H1 (cell line): ENCODE measurements around the gene CCT3. TPM values are rescaled to one million over a fixed set of nuclear protein-coding genes. Genes with fewer than 3 reads are reported as not detected.

ENCODE experiments used
- CTCF ChIA-PET: fragments of 300-600 bp; sonication (Branson Sonifier 250); formaldehyde crosslinking; loops from one replicate; lab custom pipeline; 2021; ENCODE audit not compliant: partially characterized antibody; lab: Charles Lee
- POLR2A ChIA-PET: fragments of 300-600 bp; sonication (Branson Sonifier 250); formaldehyde crosslinking; loops from one replicate; lab custom pipeline; 2021; ENCODE audit warnings: inconsistent platforms; ENCODE audit not compliant: partially characterized antibody; lab: Charles Lee
- DNase-seq, 2 experiments: peaks; one replicate each; pipeline versions ENCODE4 v3.0.0 to v3.0.0-alpha.2; 2010 to 2022; ENCODE audit warnings: low spot score in 2 of 2, low read depth in 1 of 2, mixed read lengths in 1 of 2
- FAIRE-seq: peaks from 2 replicates; lab custom pipeline; 2011; peaks lifted over from hg19 to GRCh38; lab: Jason Lieb, UNC
- H2AFZ ChIP-seq: 2 replicates; pipeline ENCODE4 v1.8.1; 2012; ENCODE audit warnings: low read length, inconsistent platforms
- H2AK5ac ChIP-seq: 2 replicates; pipeline ENCODE4 v1.6.1; 2013; ENCODE audit warnings: low read depth, low read length
- H2BK120ac ChIP-seq: replicated peaks from 2 replicates; pipeline ENCODE3; 2013; ENCODE audit warnings: low read depth, low read length, inconsistent platforms
- H2BK12ac ChIP-seq: 2 replicates; pipeline ENCODE4 v1.6.1; 2013; ENCODE audit warnings: low read depth, low read length
- H2BK15ac ChIP-seq: 2 replicates; pipeline ENCODE4 v1.6.1; 2013; ENCODE audit warnings: low read length
- H2BK20ac ChIP-seq: 2 replicates; pipeline ENCODE4 v1.6.1; 2013; ENCODE audit warnings: low read length
- H2BK5ac ChIP-seq: 2 replicates; pipeline ENCODE4 v1.6.1; 2013; ENCODE audit warnings: low read depth, low read length
- H3K14ac ChIP-seq: 2 replicates; pipeline ENCODE4 v1.6.1; 2013; ENCODE audit warnings: inconsistent platforms; ENCODE audit not compliant: insufficient read length
- H3K18ac ChIP-seq: 2 replicates; pipeline ENCODE4 v1.6.1; 2013; ENCODE audit warnings: low read length; ENCODE audit errors: extremely low read depth
- H3K23ac ChIP-seq: 2 replicates; pipeline ENCODE4 v1.6.1; 2013; ENCODE audit warnings: inconsistent platforms; ENCODE audit not compliant: insufficient read length
- H3K23me2 ChIP-seq: 2 replicates; pipeline ENCODE4 v1.6.1; 2013; ENCODE audit warnings: low read depth, low read length
- H3K27ac ChIP-seq: 2 replicates; pipeline ENCODE4 v1.6.1; 2011; ENCODE audit warnings: low read depth, low read length, inconsistent platforms
- H3K27me3 ChIP-seq, 4 experiments: replicated peaks in 1 of 4; 1 replicate in 1 of 4; 2 replicates in 3 of 4; pipeline versions ENCODE4 v1.6.1 to v1.8.1; 2011 to 2013; ENCODE audit warnings: low read length in 3 of 4, mild to moderate bottlenecking in 3 of 4, inconsistent platforms in 2 of 4, mixed read lengths in 2 of 4, moderate library complexity in 1 of 4; ENCODE audit not compliant: control insufficient read depth in 3 of 4, insufficient read depth in 3 of 4; ENCODE audit errors: extremely low read depth in 1 of 4
- H3K36me3 ChIP-seq, 4 experiments: 2 replicates each; pipeline versions ENCODE4 v1.6.1 to v1.8.1; 2011 to 2013; ENCODE audit warnings: mild to moderate bottlenecking in 4 of 4, low read length in 3 of 4, moderate library complexity in 2 of 4, control low read depth in 1 of 4, inconsistent platforms in 1 of 4; ENCODE audit not compliant: insufficient read depth in 4 of 4, control insufficient read depth in 2 of 4
- H3K4ac ChIP-seq: replicated peaks from 2 replicates; pipeline ENCODE3; 2013; ENCODE audit warnings: low read length, low read depth, mixed read lengths, inconsistent platforms; ENCODE audit not compliant: insufficient read length
- H3K4me1 ChIP-seq, 4 experiments: replicated peaks in 1 of 4; 1 replicate in 1 of 4; 2 replicates in 3 of 4; pipeline versions ENCODE4 v1.6.1 to v1.8.1; 2011 to 2013; ENCODE audit warnings: low read length in 3 of 4, inconsistent platforms in 2 of 4, mixed read lengths in 1 of 4; ENCODE audit not compliant: insufficient read depth in 4 of 4, control insufficient read depth in 3 of 4
- H3K4me2 ChIP-seq, 2 experiments: 2 replicates each; pipeline versions ENCODE4 v1.6.1 to v1.8.1; 2011 to 2013; ENCODE audit warnings: low read depth in 2 of 2, low read length in 2 of 2, control low read depth in 1 of 2, inconsistent platforms in 1 of 2, mild to moderate bottlenecking in 1 of 2; ENCODE audit not compliant: insufficient read depth in 1 of 2
- H3K4me3 ChIP-seq, 4 experiments: fragments of 200-600, 300-600 bp in 1 of 4; sonication (generic), shearing (Covaris generic), sonication (Bioruptor Twin) in 1 of 4; 2 replicates each; pipeline versions ENCODE4 v1.5.1 to v1.8.1; 2011 to 2016; ENCODE audit warnings: low read length in 4 of 4, low read depth in 3 of 4, control low read depth in 2 of 4, inconsistent platforms in 2 of 4, mild to moderate bottlenecking in 2 of 4, mixed read lengths in 1 of 4, moderate library complexity in 1 of 4; ENCODE audit not compliant: insufficient read depth in 2 of 4; ENCODE audit errors: extremely low read depth in 1 of 4
- H3K56ac ChIP-seq: replicated peaks from 2 replicates; pipeline ENCODE3; 2013; ENCODE audit warnings: low read depth, mild to moderate bottlenecking, mixed read lengths, low read length, inconsistent platforms; ENCODE audit not compliant: insufficient read length
- H3K79me1 ChIP-seq: 2 replicates; pipeline ENCODE4 v1.6.1; 2013; ENCODE audit warnings: low read depth, low read length, control low read depth
- H3K79me2 ChIP-seq, 2 experiments: 2 replicates each; pipeline versions ENCODE4 v1.6.1 to v1.8.1; 2012 to 2013; ENCODE audit warnings: low read length in 2 of 2, mild to moderate bottlenecking in 2 of 2, inconsistent platforms in 1 of 2; ENCODE audit not compliant: insufficient read depth in 2 of 2, control insufficient read depth in 1 of 2
- H3K9ac ChIP-seq, 4 experiments: replicated peaks in 1 of 4; 1 replicate in 1 of 4; 2 replicates in 3 of 4; pipeline versions ENCODE4 v1.6.1 to v1.8.1; 2011 to 2013; ENCODE audit warnings: low read depth in 3 of 4, low read length in 3 of 4, control low read depth in 2 of 4, mild to moderate bottlenecking in 2 of 4, moderate library complexity in 2 of 4, inconsistent platforms in 1 of 4; ENCODE audit errors: extremely low read depth in 1 of 4
- H3K9me3 ChIP-seq, 2 experiments: 2 replicates each; pipeline versions ENCODE4 v1.6.1 to v1.8.1; 2012 to 2013; ENCODE audit warnings: mild to moderate bottlenecking in 2 of 2, moderate library complexity in 2 of 2, control low read depth in 1 of 2, inconsistent platforms in 1 of 2, low read depth in 1 of 2, low read length in 1 of 2, mixed read lengths in 1 of 2; ENCODE audit not compliant: insufficient read depth in 2 of 2
- H4K20me1 ChIP-seq, 2 experiments: replicated peaks in 1 of 2; 2 replicates each; pipeline versions ENCODE3 to v1.8.1; 2011 to 2013; ENCODE audit warnings: inconsistent platforms in 2 of 2, low read length in 2 of 2, mild to moderate bottlenecking in 1 of 2; ENCODE audit not compliant: insufficient read depth in 2 of 2, control insufficient read depth in 1 of 2
- H4K5ac ChIP-seq: 2 replicates; pipeline ENCODE4 v1.6.1; 2013; ENCODE audit warnings: low read length, low read depth, mixed read lengths, inconsistent platforms; ENCODE audit not compliant: insufficient read length
- H4K8ac ChIP-seq: 2 replicates; pipeline ENCODE4 v1.8.0; 2013; ENCODE audit warnings: mild to moderate bottlenecking, moderate library complexity, low read length, inconsistent platforms; ENCODE audit not compliant: insufficient read depth; ENCODE audit errors: extremely low read depth
- H4K91ac ChIP-seq: replicated peaks from 2 replicates; pipeline ENCODE3; 2013; ENCODE audit warnings: low read length, mixed read lengths, inconsistent platforms; ENCODE audit not compliant: insufficient read length
- BCL11A ChIP-seq, 2 experiments: IDR thresholded peaks; one replicate each; pipeline ENCODE4 v1.6.1; 2011; ENCODE audit warnings: low read depth in 2 of 2, low read length in 2 of 2, mild to moderate bottlenecking in 2 of 2
- CBX8 ChIP-seq: fragments of 300-800, 300-1000 bp; sonication (generic); IDR thresholded peaks from 2 replicates; pipeline ENCODE4 v1.7.1; 2016; ENCODE audit warnings: low read depth, low read length, borderline replicate concordance
- CHD2 ChIP-seq: IDR thresholded peaks from 2 replicates; pipeline ENCODE4 v1.6.1; 2012; ENCODE audit warnings: low read length, improper control_type of control experiment
- GTF2F1 ChIP-seq: IDR thresholded peaks from 2 replicates; pipeline ENCODE4 v1.6.1; 2012; ENCODE audit warnings: low read depth, low read length, improper control_type of control experiment, borderline replicate concordance
- NRF1 ChIP-seq: IDR thresholded peaks from 2 replicates; pipeline ENCODE4 v1.6.1; 2011; ENCODE audit warnings: mild to moderate bottlenecking, low read depth, low read length, improper control_type of control experiment
- RFX5 ChIP-seq: IDR thresholded peaks from 2 replicates; pipeline ENCODE4 v1.6.1; 2011; ENCODE audit warnings: low read depth, low read length, improper control_type of control experiment, borderline replicate concordance
- SRF ChIP-seq: IDR thresholded peaks from 2 replicates; pipeline ENCODE4 v1.6.1; 2011; ENCODE audit warnings: mild to moderate bottlenecking, low read depth, low read length, moderate library complexity
- TAF1 ChIP-seq: IDR thresholded peaks from 2 replicates; pipeline ENCODE4 v1.6.1; 2011; ENCODE audit warnings: mild to moderate bottlenecking, low read depth, low read length
- TCF12 ChIP-seq: IDR thresholded peaks from 2 replicates; pipeline ENCODE4 v1.6.1; 2011; ENCODE audit warnings: low read depth, mild to moderate bottlenecking, low read length
- WGBS, 2 experiments: shearing (Covaris generic) in 1 of 2; methylation state at CpG; one replicate each; pipeline versions ENCODE4 v1.1.6 to v1.1.7; 2013 to 2015; ENCODE audit warnings: low lambda C conversion rate in 2 of 2, mixed read lengths in 2 of 2, inconsistent platforms in 1 of 2, low coverage in 1 of 2, missing lambda C conversion rate in 1 of 2; ENCODE audit not compliant: insufficient replicate concordance in 2 of 2, insufficient coverage in 1 of 2, insufficient read length in 1 of 2; ENCODE audit errors: extremely low coverage in 1 of 2, missing lambda C conversion rate in 1 of 2; 5-methylcytosine and 5-hydroxymethylcytosine counted together
- polyA plus RNA-seq, 7 experiments: library from polyadenylated mRNA; depleted of rRNA in 3 of 7; stranded (reverse) in 5 of 7; unstranded in 2 of 7; fragments of >200 nt in 5 of 7; fragments of 200-250 nt in 2 of 7; gene quantifications; 1 replicate in 5 of 7; 2 replicates in 1 of 7; 4 replicates in 1 of 7; pipeline versions ENCODE4 v1.2.1 to v1.2.3, GENCODE V29; 2011 to 2013; ENCODE audit warnings: missing spikeins in 2 of 7, mixed read lengths in 2 of 7
- total RNA-seq: library from RNA; stranded (reverse); fragmentation: NEBNext Ultra II Directional; extraction: Animal tissue kit (Norgen Biotek cat#: 25700); gene quantifications from 2 replicates; pipeline ENCODE4 v1.2.1, GENCODE V29; 2021
- TF ChIP-seq, protein P1 (sequence below): IDR thresholded peaks from 2 replicates; pipeline ENCODE4 v1.6.1; 2012; ENCODE audit warnings: inconsistent platforms
- TF ChIP-seq, protein P2 (sequence below): IDR thresholded peaks from 2 replicates; pipeline ENCODE4 v1.6.1; 2012; ENCODE audit warnings: inconsistent platforms

The CCT3 gene
- total and polyA plus RNA-seq, 2 of the 8 experiments (the other 6 are each of a cell fraction or from before 2014, with no cell fraction given) = 431 to 480 TPM

DNA sequence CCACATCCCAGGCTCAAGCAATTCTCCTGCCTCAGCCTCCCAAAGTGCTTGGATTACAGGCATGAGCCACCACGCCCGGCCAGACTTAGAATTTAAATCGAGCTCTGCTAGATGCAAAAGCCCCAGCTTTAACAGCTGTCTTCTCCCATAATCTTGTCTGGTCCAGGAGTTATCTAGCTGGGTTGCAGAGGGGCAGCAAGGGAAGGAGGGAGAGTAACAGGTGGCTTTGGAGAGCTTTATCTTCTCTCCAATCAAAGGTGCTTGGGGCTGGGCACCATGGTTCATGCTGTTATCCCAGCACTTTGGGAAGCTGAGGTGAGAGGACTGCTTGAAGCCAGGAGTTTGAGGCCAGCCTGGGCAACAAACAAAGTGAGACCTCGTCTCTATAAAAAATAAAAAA is 34.8 kb upstream of the CCT3 start:
- no peak overlapping the region for H3K23ac ChIP-seq
- no peaks in the 10 kb centered on the region for H3K9me3 ChIP-seq
- no peak overlapping the region for H3K4me3 ChIP-seq
- H3K27me3 ChIP-seq = peaks cover 0 to 14% (median 11%) of the 10 kb centered on the region in 4 experiments; a peak in 6 of 7 replicates
- ChIA-PET CTCF (interaction anchor here (0.7 to 11.9 kb wide), 10 partner anchors 9 to 316 kb away, joined by 3 to 156 read pairs (median 3); no protein-coding TSS in a partner anchor), POLR2A (no interaction called here)
- no peak overlapping the region for H2BK20ac ChIP-seq
- no peaks in the 10 kb centered on the region for H3K79me1 ChIP-seq
- no peak for TF ChIP-seq CHD2
- TF ChIP-seq, protein P1, sequence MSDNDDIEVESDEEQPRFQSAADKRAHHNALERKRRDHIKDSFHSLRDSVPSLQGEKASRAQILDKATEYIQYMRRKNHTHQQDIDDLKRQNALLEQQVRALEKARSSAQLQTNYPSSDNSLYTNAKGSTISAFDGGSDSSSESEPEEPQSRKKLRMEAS = no peak
- no peak for TF ChIP-seq GTF2F1
- no peak for TF ChIP-seq RFX5
- TF ChIP-seq, protein P2, sequence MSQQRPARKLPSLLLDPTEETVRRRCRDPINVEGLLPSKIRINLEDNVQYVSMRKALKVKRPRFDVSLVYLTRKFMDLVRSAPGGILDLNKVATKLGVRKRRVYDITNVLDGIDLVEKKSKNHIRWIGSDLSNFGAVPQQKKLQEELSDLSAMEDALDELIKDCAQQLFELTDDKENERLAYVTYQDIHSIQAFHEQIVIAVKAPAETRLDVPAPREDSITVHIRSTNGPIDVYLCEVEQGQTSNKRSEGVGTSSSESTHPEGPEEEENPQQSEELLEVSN = no peak
- TF ChIP-seq BCL11A (IDR thresholded peaks at IDR 0.05; ENCODE audit: low read depth in 2 of 2, low read length in 2 of 2) = no peak
- TF ChIP-seq NRF1 = no peak
- no peak for TF ChIP-seq SRF
- TF ChIP-seq CBX8 = no peak
- no peak for TF ChIP-seq TCF12
- TF ChIP-seq TAF1 = no peak
- H3K56ac ChIP-seq = no peak overlapping the region
- H4K20me1 ChIP-seq = no peaks in the 10 kb centered on the region
- 86% methylated on average over 4 of the region's 4 CpGs; no CpG with 5 or more reads in 1 of the 2 experiments for WGBS, 2 experiments
- H3K36me3 ChIP-seq = no peaks in the 10 kb centered on the region
- H2AFZ ChIP-seq = no peak overlapping the region
- H4K91ac ChIP-seq = no peak overlapping the region
- H3K4me1 ChIP-seq = peaks cover 0 to 7% (median 2%) of the 10 kb centered on the region in 4 experiments; a peak in 4 of 7 replicates
- no peak overlapping the region for H3K14ac ChIP-seq
- H3K18ac ChIP-seq = no peak overlapping the region
- no peak overlapping the region for H3K9ac ChIP-seq
- no peak overlapping the region for H2AK5ac ChIP-seq
- no peak overlapping the region for H3K4ac ChIP-seq
- DNase-seq (no peak), FAIRE-seq (no peak)
- H2BK120ac ChIP-seq = no peak overlapping the region
- H2BK15ac ChIP-seq = no peak overlapping the region
- no peaks in the 10 kb centered on the region for H3K79me2 ChIP-seq
- no peak overlapping the region for H2BK12ac ChIP-seq
- H3K27ac ChIP-seq = no peak overlapping the region
- peaks cover 9% of the 10 kb centered on the region; the same call in 1 of the 2 replicates for H3K23me2 ChIP-seq
- no peak overlapping the region for H4K8ac ChIP-seq
- no peak overlapping the region for H2BK5ac ChIP-seq
- no peak overlapping the region for H3K4me2 ChIP-seq
- H4K5ac ChIP-seq = no peak overlapping the region
